GM10248 (cell line): Measurements from ENCODE around the gene HCRTR1.

Experiments used
- CTCF ChIA-PET: fragments of 300-600 bp; sonication (Branson Sonifier 250); formaldehyde crosslinking; extraction: SDS; loops from one replicate; lab custom pipeline; 2021; ENCODE audit warnings: antibody characterized with exemption; lab: Yijun Ruan, JAX
- POLR2A ChIA-PET: fragments of 350-650 bp; sonication (Branson Sonifier 250); formaldehyde crosslinking; extraction: SDS; loops from one replicate; lab custom pipeline; 2020; ENCODE audit warnings: antibody characterized with exemption; lab: Yijun Ruan, JAX
- DNase-seq: peaks from one replicate; pipeline ENCODE4 v3.0.0; 2012; ENCODE audit errors: extremely low spot score
- TF ChIP-seq, protein P1 (sequence below): IDR thresholded peaks from 2 replicates; pipeline ENCODE4 v1.5.1; 2012; ENCODE audit warnings: mild to moderate bottlenecking, low read depth; ENCODE audit errors: extremely low read depth, missing control alignments, control extremely low read depth

Gene HCRTR1

DNA sequence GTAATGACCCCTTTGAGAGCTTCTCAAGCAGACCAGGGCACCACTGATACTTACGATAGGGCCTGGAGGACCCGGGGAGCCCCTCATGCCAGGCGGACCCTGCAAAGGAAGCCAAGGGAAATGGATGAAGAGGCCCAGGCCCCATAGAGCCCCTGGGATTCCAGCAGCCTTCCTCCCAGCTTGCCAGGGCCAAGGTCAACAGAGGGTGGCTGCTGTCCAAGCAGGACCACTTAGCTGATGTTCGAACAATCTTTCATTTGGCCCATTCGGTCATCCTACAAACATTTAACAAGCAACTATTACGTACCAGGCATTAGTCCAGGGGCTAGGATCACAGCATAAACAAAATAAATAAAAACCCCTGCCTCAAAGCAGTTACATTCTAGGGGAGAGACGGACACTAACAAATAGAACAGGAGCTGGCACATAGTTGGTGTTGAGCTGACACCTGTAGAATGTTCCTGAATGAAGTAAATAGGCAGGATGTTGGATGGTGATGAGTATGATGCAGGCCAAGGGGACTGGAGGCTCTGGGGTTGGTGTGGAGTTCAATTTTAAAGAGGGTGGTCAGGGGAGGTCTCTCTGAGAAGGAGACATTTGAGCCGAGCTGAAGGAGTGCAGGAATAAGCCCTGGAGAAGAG is 54.2 kb downstream of the HCRTR1 start:
- ChIA-PET CTCF (interaction anchor here (1.3 to 2.6 kb wide), 3 partner anchors 12 to 118 kb away, joined by 3 to 8 read pairs (median 5); partner anchors contain the start of gene COL16A1), POLR2A (interaction anchor here (0.8 kb wide), 1 partner anchor 34 kb away, joined by 3 read pairs; no protein-coding TSS in a partner anchor)
- TF ChIP-seq, protein P1, sequence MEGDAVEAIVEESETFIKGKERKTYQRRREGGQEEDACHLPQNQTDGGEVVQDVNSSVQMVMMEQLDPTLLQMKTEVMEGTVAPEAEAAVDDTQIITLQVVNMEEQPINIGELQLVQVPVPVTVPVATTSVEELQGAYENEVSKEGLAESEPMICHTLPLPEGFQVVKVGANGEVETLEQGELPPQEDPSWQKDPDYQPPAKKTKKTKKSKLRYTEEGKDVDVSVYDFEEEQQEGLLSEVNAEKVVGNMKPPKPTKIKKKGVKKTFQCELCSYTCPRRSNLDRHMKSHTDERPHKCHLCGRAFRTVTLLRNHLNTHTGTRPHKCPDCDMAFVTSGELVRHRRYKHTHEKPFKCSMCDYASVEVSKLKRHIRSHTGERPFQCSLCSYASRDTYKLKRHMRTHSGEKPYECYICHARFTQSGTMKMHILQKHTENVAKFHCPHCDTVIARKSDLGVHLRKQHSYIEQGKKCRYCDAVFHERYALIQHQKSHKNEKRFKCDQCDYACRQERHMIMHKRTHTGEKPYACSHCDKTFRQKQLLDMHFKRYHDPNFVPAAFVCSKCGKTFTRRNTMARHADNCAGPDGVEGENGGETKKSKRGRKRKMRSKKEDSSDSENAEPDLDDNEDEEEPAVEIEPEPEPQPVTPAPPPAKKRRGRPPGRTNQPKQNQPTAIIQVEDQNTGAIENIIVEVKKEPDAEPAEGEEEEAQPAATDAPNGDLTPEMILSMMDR: no peak
- DNase-seq: no peak

GRCh38 chr1:31672986-31673385 is 55.5 kb downstream of the HCRTR1 start:
- DNase-seq: no peak
- TF ChIP-seq, protein P1: no peak
- ChIA-PET CTCF (no interaction called here), POLR2A (no interaction called here)

DNA sequence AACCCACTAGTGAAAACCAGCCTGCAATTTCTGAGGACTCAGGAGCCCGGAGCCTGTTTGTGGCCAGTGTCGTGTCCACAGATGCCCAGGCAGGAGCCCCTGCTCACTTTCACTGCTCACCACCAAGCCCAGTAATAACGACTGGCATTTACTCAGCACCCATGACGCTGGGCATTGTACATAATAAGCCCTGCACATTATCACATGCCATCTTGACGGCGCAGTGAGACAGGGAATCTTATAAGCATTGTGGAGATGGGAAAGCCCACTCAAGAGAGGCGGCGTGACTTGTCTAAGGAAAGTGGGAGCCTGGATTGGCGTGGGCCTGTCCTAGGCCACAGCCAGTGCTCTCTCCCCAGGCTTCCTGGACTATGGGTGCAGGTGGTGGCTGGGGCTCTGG is 55.9 kb downstream of the HCRTR1 start:
- POLR2A ChIA-PET: no interaction called here
- CTCF ChIA-PET: no interaction called here
- TF ChIP-seq, protein P1: no peak
- no peak for DNase-seq

DNA sequence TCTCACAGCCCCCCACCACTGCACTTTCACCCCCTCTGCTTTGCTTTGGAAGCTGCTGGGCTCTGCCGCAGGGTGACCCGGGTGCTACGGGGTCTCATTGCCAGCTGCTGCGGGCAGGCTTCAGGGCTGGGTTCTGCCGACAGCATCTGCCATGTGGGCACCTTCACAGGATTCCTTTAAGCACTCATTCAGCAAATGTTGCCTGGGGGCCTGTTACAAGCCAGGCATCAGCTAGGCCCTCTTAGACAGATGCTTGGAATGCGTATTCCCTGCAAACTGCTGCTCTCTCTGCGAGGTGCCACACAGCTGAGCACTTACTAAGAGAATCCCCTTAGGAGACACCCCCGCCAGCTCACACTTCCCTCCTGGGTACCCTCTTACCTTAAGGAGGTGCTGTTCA is 57.1 kb downstream of the HCRTR1 start:
- ChIA-PET POLR2A (no interaction called here), CTCF (interaction anchor here (1.2 kb wide), 1 partner anchor 9 kb away, joined by 3 read pairs; no protein-coding TSS in a partner anchor)
- TF ChIP-seq, protein P1: no peak
- DNase-seq: no peak

- TF ChIP-seq, protein P1: no peak
- CTCF ChIA-PET: interaction anchor here (1.2 kb wide), 2 partner anchors 8 to 30 kb away, joined by 3 to 5 read pairs; partner anchors contain the start of gene COL16A1
- POLR2A ChIA-PET: interaction anchor here (0.6 kb wide), 1 partner anchor 38 kb away, joined by 6 read pairs; no protein-coding TSS in a partner anchor
- no peak for DNase-seq
These were observed 57.7 kb downstream of the HCRTR1 start for GRCh38 chr1:31675161-31675560.

GRCh38 chr1:31675756-31676155 is 58.3 kb downstream of the HCRTR1 start:
- DNase-seq: no peak
- TF ChIP-seq, protein P1: no peak
- CTCF ChIA-PET: interaction anchor here (1.2 kb wide), 1 partner anchor 29 kb away, joined by 5 read pairs; the partner anchor contains the start of gene COL16A1
- POLR2A ChIA-PET: no interaction called here
